Heart right ventricle (tissue), 16 donors: ENCODE data around the gene UIMC1. TPM values are rescaled to one million over a fixed set of nuclear protein-coding genes. Genes with fewer than 3 reads are reported as not detected.

ENCODE experiments used
- ATAC-seq, 8 donors: fragments of 200-7000 bp; cut with Tn5 transposase; one replicate each; pipeline ENCODE4 v1.9.1; 2020; ENCODE audit warnings: mild to moderate bottlenecking in 8 of 8, moderate library complexity in 8 of 8, moderate number of reproducible peaks in 1 of 8
- DNase-seq, 2 donors: peaks; one replicate each; pipeline ENCODE4 v3.0.0-alpha.2; 2020
- H3K27ac ChIP-seq, 10 donors: fragments of 200-600 bp; sonication (generic) in 2 of 10; one replicate each; pipeline versions ENCODE4 v1.5.0 to v1.8.0; 2020 to 2022; ENCODE audit warnings: mild to moderate bottlenecking in 3 of 10
- H3K27me3 ChIP-seq, 7 donors: fragments of 200-600 bp; one replicate each; pipeline ENCODE4 v1.8.0; 2021 to 2022; ENCODE audit warnings: mild to moderate bottlenecking in 2 of 7
- H3K36me3 ChIP-seq, 9 donors: fragments of 200-600 bp; sonication (generic) in 1 of 9; one replicate each; pipeline versions ENCODE4 v1.5.0 to v1.8.0; 2020 to 2022; ENCODE audit warnings: mild to moderate bottlenecking in 2 of 9
- H3K4me1 ChIP-seq, 9 donors: fragments of 200-600 bp; sonication (generic) in 1 of 9; one replicate each; pipeline versions ENCODE4 v1.5.0 to v1.8.0; 2020 to 2022; ENCODE audit warnings: mild to moderate bottlenecking in 4 of 9
- H3K4me3 ChIP-seq, 10 donors: fragments of 200-600 bp; sonication (generic) in 2 of 10; one replicate each; pipeline versions ENCODE4 v1.5.0 to v1.8.0; 2020 to 2022; ENCODE audit warnings: mild to moderate bottlenecking in 7 of 10, moderate library complexity in 2 of 10
- H3K9me3 ChIP-seq, 11 donors: fragments of 200-600 bp in 10 of 11; sonication (generic) in 2 of 11; one replicate each; pipeline versions ENCODE4 v1.5.0 to v1.8.0; 2013 to 2022; ENCODE audit warnings: mild to moderate bottlenecking in 2 of 11, control low read depth in 1 of 11, moderate library complexity in 1 of 11
- WGBS, 2 donors: extraction: QIAGEN DNeasy Blood & Tissue Kit; methylation state at CpG; one replicate each; pipeline ENCODE4 v1.1.7; 2013; ENCODE audit warnings: inconsistent platforms in 1 of 2; 5-methylcytosine and 5-hydroxymethylcytosine counted together
- intact Hi-C, 10 donors: fragments of 100-400 bp; cut with DNase I; formaldehyde crosslinking; loops; one replicate each; pipeline versions ENCODE4 v1.11.1 to v1.14.2; 2022
- polyA plus RNA-seq, 2 donors: library from polyadenylated mRNA; stranded (reverse); fragments of 200-250 nt; gene quantifications; one replicate each; pipeline ENCODE4 v1.2.3, GENCODE V29; 2013
- total RNA-seq, 10 donors: library from RNA; stranded (reverse); fragmentation: NEBNext Ultra II Directional in 3 of 10; extraction: Animal tissue kit (Norgen Biotek cat#: 25700) in 3 of 10; gene quantifications; one replicate each; pipeline versions ENCODE4 v1.2.1 to v1.2.4, GENCODE V29; 2021 to 2023
- TF ChIP-seq, protein P1 (sequence below), 9 donors: fragments of 200-600 bp; sonication (generic) in 2 of 9; IDR thresholded peaks; one replicate each; pipeline versions ENCODE4 v1.5.0 to v1.8.0; 2021 to 2022; ENCODE audit warnings: antibody characterized with exemption in 9 of 9, mild to moderate bottlenecking in 5 of 9, moderate library complexity in 1 of 9
- donor health status: Arrhythmogenic right ventricular cardiomyopathy.
- donor health status: ischemic (EF 13 %, LVEDD 7.1; RV severe dilation, severe dysfunction).
- donor health status: healthy with polysubstance abuse.
- donor health status: DM: no; HTN: yes; CAD: no.
- donor health status: DM: no; HTN: no; CAD: no.
- donor health status: ischemic (EF 25% LVEDD 6.9; RV normal size, moderate dysfunction).
- donor health status: ischemic (EF 25% LVEDD 5.7; RV mildly dilated, moderate dysfunction).
- donor health status: healthy.
- donor health status: DM: yes; HTN: yes; CAD: no.
- donor health status: Ischemic cardiomyopathy.
- donor health status: ischemic (EF 35%, LVEDD 5.7; RV mildly dilated, moderate dysfunction).
- donor health status: nonischemic (EF 11% LVEDD 7.7; RV severe dilation, severe dysfunction).
- donor health status: DM: yes; HTN: yes; CAD: no.
- donor health status: PGD.
- donor health status: ischemic (EF 29% LVEDD 5.4; RV normal size, mild dysfunction).
- donor health status: nonischemic (EF 23%, LVEDD 6.1; RV moderate dilation, normal function).

Gene UIMC1
- total and polyA plus RNA-seq, 12 donors, result 24.0 to 45.5 (median 35.3) TPM

DNA sequence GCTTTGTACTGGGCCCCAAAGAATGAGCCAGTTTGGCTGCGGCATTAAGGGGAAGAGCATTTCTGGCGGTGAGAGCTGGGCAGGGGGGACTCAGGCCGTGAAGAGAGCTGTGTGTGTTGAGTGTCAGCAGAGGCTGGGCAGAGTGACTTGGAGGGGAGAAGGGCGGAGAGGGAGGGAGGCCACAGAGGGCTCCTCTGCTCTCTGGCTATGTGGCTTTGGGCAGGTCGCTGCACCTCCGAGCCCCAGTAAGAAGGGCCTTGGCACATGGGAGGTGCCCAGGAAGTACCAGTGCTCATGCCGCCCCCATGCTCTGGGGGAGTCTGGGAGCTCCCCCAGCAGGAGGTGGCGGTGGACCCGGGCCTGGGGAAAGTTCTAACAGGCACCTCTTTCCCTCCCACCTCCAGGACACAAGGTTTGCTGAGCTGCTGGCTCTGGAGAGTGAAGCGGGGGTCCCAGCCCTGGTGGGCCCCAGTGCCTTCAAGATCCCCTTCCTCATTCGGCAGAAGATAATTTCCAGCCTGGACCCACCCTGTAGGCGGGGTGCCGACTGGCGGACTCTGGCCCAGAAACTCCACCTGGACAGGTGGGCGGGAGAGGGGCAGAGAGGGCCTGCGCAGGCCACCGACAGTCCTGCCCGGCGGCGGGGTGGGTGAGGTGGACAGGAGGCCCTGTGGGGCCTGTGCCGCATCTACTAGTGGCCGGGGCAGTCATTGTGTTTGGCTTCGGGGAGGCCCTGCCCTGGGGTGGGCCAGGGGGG lies 127.5 kb downstream of the UIMC1 start:
- TF ChIP-seq, protein P1, sequence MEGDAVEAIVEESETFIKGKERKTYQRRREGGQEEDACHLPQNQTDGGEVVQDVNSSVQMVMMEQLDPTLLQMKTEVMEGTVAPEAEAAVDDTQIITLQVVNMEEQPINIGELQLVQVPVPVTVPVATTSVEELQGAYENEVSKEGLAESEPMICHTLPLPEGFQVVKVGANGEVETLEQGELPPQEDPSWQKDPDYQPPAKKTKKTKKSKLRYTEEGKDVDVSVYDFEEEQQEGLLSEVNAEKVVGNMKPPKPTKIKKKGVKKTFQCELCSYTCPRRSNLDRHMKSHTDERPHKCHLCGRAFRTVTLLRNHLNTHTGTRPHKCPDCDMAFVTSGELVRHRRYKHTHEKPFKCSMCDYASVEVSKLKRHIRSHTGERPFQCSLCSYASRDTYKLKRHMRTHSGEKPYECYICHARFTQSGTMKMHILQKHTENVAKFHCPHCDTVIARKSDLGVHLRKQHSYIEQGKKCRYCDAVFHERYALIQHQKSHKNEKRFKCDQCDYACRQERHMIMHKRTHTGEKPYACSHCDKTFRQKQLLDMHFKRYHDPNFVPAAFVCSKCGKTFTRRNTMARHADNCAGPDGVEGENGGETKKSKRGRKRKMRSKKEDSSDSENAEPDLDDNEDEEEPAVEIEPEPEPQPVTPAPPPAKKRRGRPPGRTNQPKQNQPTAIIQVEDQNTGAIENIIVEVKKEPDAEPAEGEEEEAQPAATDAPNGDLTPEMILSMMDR (IDR thresholded peaks at IDR 0.05), result no peak
- peaks cover 0 to 7% (median 0%) of the 10 kb centered on the region in 9 donors for H3K4me1 ChIP-seq
- peaks cover 0 to 41% (median 0%) of the 10 kb centered on the region in 9 donors for H3K36me3 ChIP-seq
- H3K4me3 ChIP-seq, result no peak overlapping the region
- 80 to 82% methylated on average over 23 of the region's 23 CpGs for WGBS, 2 donors
- no peak overlapping the region for H3K27ac ChIP-seq
- DNase-seq, result no peak
- ATAC-seq, result no peak
- H3K9me3 ChIP-seq, result no peaks in the 10 kb centered on the region
- peaks cover 0 to 53% (median 40%) of the 10 kb centered on the region in 7 donors for H3K27me3 ChIP-seq
- intact Hi-C loops, result no loop called here

- peaks cover 0 to 57% (median 40%) of the 10 kb centered on the region in 7 donors for H3K27me3 ChIP-seq
- DNase-seq (no peak), ATAC-seq (no peak)
- H3K27ac ChIP-seq, result no peak overlapping the region
- no peaks in the 10 kb centered on the region for H3K9me3 ChIP-seq
- H3K36me3 ChIP-seq, result peaks cover 0 to 34% (median 0%) of the 10 kb centered on the region in 9 donors
- TF ChIP-seq, protein P1 (IDR thresholded peaks at IDR 0.05), result no peak
- H3K4me3 ChIP-seq, result no peak overlapping the region
- intact Hi-C loops, result no loop called here
- WGBS, 2 donors, result 81 to 90% methylated on average over 12 of the region's 12 CpGs
- H3K4me1 ChIP-seq, result peaks cover 0 to 7% (median 0%) of the 10 kb centered on the region in 9 donors
Observed at GRCh38 chr5:176878463-176878862, 128.1 kb downstream of the UIMC1 start.

GRCh38 chr5:176877793-176878331 lies 128.7 kb downstream of the UIMC1 start:
- peaks cover 0 to 57% (median 40%) of the 10 kb centered on the region in 7 donors for H3K27me3 ChIP-seq
- 59 to 75% methylated on average over 21 of the region's 21 CpGs for WGBS, 2 donors
- DNase-seq (no peak), ATAC-seq (no peak)
- no peak overlapping the region for H3K27ac ChIP-seq
- H3K4me1 ChIP-seq, result peaks cover 0 to 7% (median 0%) of the 10 kb centered on the region in 9 donors
- TF ChIP-seq, protein P1 (IDR thresholded peaks at IDR 0.05), result no peak
- peaks cover 0 to 29% (median 0%) of the 10 kb centered on the region in 9 donors for H3K36me3 ChIP-seq
- no peaks in the 10 kb centered on the region for H3K9me3 ChIP-seq
- no peak overlapping the region for H3K4me3 ChIP-seq
- intact Hi-C loops, result no loop called here

- TF ChIP-seq, protein P1 (IDR thresholded peaks at IDR 0.05), result no peak
- intact Hi-C loops, result no loop called here
- ATAC-seq (no peak), DNase-seq (no peak)
- no peak overlapping the region for H3K4me3 ChIP-seq
- H3K27ac ChIP-seq, result no peak overlapping the region
- peaks cover 0 to 57% (median 40%) of the 10 kb centered on the region in 7 donors for H3K27me3 ChIP-seq
- H3K4me1 ChIP-seq, result peaks cover 0 to 7% (median 0%) of the 10 kb centered on the region in 9 donors
- 70 to 71% methylated on average over 24 of the region's 24 CpGs for WGBS, 2 donors
- H3K36me3 ChIP-seq, result peaks cover 0 to 19% (median 0%) of the 10 kb centered on the region in 9 donors
- no peaks in the 10 kb centered on the region for H3K9me3 ChIP-seq
Observed at GRCh38 chr5:176876506-176877431, 129.8 kb downstream of the UIMC1 start.
